HG03159 (cell line): ENCODE data around the gene FGFR4.

Experiments used
- ATAC-seq: cut with Tn5 transposase; IDR thresholded peaks from one replicate; pipeline ENCODE4 v1.9.1; 2021; ENCODE audit warnings: mild to moderate bottlenecking, moderate library complexity; ENCODE audit not compliant: unreplicated experiment

FGFR4 gene

GRCh38 chr5:177099422-177100093, 12.8 kb downstream of the FGFR4 start:
- ATAC-seq = no peak

- ATAC-seq = no peak
Observed at GRCh38 chr5:177100714-177101121, 14.0 kb downstream of the FGFR4 start.

GRCh38 chr5:177103523-177104253, 17.0 kb downstream of the FGFR4 start:
- no peak for ATAC-seq

- ATAC-seq = no peak
Observed at GRCh38 chr5:177105691-177106476, 19.2 kb downstream of the FGFR4 start.

- ATAC-seq = no peak
Observed at GRCh38 chr5:177107159-177107558, 20.4 kb downstream of the FGFR4 start.

- no peak for ATAC-seq
Observed at GRCh38 chr5:177109810-177110209, 23.1 kb downstream of the FGFR4 start.

- no peak for ATAC-seq
Observed at GRCh38 chr5:177111720-177112394, 25.1 kb downstream of the FGFR4 start.

- ATAC-seq = no peak
Observed at GRCh38 chr5:177112589-177113220, 26.0 kb downstream of the FGFR4 start.

- peak; percentile 52 for ATAC-seq
Observed at GRCh38 chr5:177113566-177114424, 27.1 kb downstream of the FGFR4 start.

- peak; percentile 65 for ATAC-seq
Observed at GRCh38 chr5:177116631-177117373, 30.1 kb downstream of the FGFR4 start.

GRCh38 chr5:177117441-177118045, 30.8 kb downstream of the FGFR4 start:
- no peak for ATAC-seq

- ATAC-seq = no peak
Observed at GRCh38 chr5:177122566-177122965, 35.9 kb downstream of the FGFR4 start.

- no peak for ATAC-seq
Observed at GRCh38 chr5:177123789-177124485, 37.2 kb downstream of the FGFR4 start.

GRCh38 chr5:177124486-177124991, 37.8 kb downstream of the FGFR4 start:
- ATAC-seq = no peak

- ATAC-seq = no peak
Observed at GRCh38 chr5:177126771-177127170, 40.1 kb downstream of the FGFR4 start.

- no peak for ATAC-seq
Observed at GRCh38 chr5:177128551-177128981, 41.9 kb downstream of the FGFR4 start.

- ATAC-seq = no peak
Observed at GRCh38 chr5:177130211-177131018, 43.7 kb downstream of the FGFR4 start.
